GM12875 (cell line): ENCODE results near the gene TECTA.
A peak's percentile ranks its signal among the peaks of the same experiment; 100 is the strongest.
"Not testable (repeated sequence)": the region's sequence is repeated elsewhere in the genome, so short reads cannot be mapped to it uniquely, and the experiment has no call there.

Experiments used
- H3K4me3 ChIP-seq: one replicate; pipeline ENCODE4 v1.5.1; 2011; ENCODE audit warnings: low read depth, low read length, control low read depth
- CTCF ChIP-seq: IDR thresholded peaks from 2 replicates; pipeline ENCODE4 v1.5.1; 2011; ENCODE audit warnings: low read depth, mild to moderate bottlenecking, control low read depth, inconsistent platforms, low read length, moderate library complexity, borderline replicate concordance; ENCODE audit not compliant: insufficient read depth

Gene TECTA

GRCh38 chr11:121163658-121164308 is 62.7 kb downstream of the TECTA start:
- no peak for TF ChIP-seq CTCF
- H3K4me3 ChIP-seq: no peak overlapping the region

- not testable (repeated sequence) for H3K4me3 ChIP-seq
Observed at GRCh38 chr11:121177629-121178028, 76.6 kb downstream of the TECTA start.

- no peak overlapping the region for H3K4me3 ChIP-seq
- no peak for TF ChIP-seq CTCF
Observed at GRCh38 chr11:121179306-121179705, 78.3 kb downstream of the TECTA start.

- no peak overlapping the region for H3K4me3 ChIP-seq
- TF ChIP-seq CTCF: no peak
Observed at GRCh38 chr11:121180183-121180582, 79.1 kb downstream of the TECTA start.

GRCh38 chr11:121188776-121189175 is 87.7 kb downstream of the TECTA start:
- no peak for TF ChIP-seq CTCF
- no peak overlapping the region for H3K4me3 ChIP-seq

DNA sequence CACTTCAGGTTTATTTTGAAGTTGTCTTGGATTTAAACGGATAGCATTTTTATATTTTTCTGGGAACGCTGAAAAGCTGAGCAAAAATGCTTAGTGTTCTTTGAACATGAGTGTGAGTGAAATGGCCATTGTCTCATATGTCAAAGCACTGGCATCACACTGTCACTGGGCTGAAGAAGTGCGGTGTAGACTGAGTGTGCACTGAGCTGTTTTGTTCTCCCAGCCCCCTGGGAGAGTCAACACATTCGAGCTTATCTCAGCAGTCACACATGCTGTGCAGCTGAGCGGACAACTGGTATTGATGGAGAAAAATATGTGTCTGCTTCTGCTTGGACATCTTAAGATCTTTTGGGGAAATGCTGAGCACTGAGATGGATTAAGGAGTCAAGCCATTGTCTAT is 90.8 kb downstream of the TECTA start:
- H3K4me3 ChIP-seq: no peak overlapping the region
- no peak for TF ChIP-seq CTCF

GRCh38 chr11:121194731-121195596 is 93.9 kb downstream of the TECTA start:
- no peak overlapping the region for H3K4me3 ChIP-seq
- TF ChIP-seq CTCF: peak; percentile 59
